ENCODE results near the gene MRPL53.
"Not testable (repeated sequence)": the region's sequence is repeated elsewhere in the genome, so short reads cannot be mapped to it uniquely, and the experiment has no call there.

The MRPL53 gene

DNA sequence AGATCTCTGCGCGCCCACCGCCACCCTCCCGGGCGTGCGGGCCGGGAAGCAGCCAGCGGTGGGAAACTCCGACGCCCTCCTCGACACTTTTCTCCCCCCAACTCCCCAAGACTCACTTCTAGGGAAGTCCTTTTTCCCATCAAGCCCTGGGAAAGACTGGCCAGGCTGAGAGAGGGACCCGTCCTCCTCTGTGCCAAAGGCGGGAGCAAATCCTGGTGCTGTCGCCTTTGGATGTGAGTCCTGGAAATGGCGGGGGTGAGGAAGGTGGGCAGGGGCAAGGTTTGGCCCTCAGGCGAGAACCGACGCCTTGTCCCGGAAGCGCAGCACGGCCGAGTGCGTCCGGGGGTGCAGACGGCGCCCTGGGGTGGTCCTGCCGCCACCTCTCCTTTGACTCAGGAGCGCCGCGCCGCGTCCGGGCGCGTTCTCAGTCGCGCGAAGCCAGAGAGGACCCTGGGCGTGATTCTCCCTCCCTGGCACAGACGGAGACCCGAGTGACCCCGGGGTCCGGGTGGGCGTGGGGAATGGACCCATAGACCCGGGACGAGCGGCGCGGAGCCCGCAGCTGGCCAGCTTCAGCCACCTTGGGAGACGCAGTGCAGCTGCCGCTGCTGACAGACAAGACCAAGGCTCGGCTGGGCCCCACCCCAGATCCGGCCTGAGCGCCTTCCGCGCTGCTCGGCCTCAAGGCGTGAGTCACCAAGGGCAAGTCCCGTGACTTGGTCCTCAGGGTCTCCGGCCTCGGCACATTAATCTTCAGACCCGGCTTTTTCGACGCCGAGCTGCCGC is 30.4 kb upstream of the MRPL53 start:
- peak; percentile 83 for DNase-seq (ENCODE audit: low read depth)

DNA sequence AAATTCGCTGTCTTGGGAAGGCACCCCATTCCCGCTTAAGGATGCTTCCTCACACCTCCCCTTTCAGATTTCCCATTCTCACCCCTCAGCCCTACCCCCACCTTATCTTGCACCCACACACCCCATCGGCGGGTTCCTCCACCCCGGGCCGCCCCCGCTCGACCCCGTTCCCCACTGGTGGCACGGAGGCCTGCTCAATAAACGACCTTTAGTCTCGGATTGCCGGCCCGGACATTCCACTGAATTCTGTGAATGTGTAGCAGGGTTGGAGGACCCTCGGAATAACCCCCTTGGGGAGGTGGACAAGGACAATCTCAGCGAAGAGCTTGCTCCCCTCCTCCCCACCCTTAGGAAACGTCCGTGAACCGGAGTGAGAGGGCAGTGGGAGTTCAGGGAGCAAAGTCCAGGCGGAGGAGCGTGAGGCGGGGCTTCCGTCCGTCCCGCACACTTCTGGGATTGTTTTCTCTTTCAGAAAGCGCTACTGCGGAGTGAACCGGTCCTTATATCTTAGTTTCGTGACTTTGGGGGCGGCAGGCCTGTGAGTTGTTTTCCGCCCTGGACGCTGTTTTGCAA is 29.8 kb upstream of the MRPL53 start:
- DNase-seq (ENCODE audit: low read depth): no peak

DNA sequence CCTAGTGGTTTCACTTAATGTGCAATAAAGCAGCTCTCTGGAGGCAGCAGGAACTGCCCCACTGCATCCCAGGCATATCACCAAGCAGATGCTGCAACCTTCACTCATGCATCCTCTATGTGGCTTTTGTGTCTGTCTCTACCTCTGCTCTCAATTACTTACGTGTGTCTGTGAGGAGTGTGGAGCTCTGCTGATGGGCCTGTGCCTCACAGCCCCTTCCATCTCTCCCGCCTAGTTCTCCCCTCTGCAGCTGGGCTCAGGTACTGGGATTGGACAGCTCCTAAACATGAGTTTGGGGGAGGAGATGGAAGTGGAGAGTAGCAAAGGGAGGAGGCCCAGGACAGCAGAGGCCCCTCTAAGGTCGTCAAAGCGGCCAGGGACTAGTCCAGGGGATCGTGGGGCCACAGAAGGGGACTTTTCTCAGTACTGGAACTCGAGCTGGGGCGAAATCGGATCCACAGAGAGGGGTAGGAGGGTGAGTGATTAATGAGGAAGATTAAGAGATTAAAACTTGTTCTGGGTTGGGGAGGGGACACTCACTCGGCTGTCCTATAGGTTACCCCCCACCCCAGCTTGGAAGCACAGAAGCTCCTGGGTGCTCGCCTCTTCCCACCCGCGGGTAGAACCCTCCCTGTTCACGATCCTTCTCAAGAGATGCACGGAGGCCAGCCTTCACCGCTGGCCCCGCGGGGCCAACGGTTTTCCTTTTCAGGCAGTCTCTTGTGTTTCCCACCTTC is 29.0 kb upstream of the MRPL53 start:
- no peak for DNase-seq (ENCODE audit: low read depth)

DNA sequence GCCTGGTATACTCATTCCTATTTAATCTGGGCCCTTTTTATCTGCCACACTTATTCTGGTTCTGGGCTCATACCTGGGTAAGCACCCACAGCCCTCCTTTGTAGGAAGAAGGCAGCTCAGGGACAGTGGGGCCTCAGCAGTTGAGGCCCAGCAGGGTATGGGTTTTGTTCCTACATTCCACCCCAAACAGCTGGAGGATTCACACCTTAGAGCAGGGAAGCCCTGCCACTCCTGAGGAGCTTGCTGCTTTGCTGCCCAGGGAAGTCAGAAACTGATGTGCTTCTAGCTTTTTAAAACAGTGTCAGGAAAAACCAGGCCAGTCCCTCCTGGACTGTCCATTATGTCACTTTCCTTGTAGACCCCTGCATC is 28.1 kb upstream of the MRPL53 start:
- DNase-seq (ENCODE audit: low read depth): no peak

DNA sequence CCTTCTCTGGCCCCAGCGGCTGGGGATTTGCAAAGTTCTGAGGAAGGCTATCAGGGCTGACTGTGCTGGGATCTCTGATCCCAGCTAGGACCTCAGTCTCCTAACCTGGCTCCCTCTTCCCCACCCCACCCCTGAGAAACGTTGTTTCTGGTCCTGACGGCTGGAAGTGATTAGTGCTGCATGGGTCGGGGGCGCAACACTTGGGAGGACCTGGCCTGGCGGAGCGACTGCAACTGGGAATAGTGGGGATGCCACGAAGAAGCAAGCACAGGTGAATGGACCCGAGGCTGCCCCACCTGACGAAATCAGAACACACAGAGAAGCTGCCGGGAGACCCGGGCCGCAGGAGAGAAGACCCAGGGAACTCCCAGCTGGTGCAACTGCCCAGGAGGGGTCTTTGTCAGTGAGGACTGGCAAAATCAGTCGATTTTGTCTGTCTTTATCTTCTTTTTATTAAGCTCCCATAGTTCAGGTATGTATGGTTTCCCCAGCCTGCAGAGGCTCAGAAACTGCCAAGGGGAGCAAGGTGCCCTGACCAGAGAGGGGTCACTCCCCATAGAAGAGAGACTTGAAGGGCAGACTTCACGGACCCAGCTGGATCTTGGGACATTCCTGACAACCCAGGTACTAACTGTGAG is 27.6 kb upstream of the MRPL53 start:
- no peak for DNase-seq (ENCODE audit: low read depth)

DNA sequence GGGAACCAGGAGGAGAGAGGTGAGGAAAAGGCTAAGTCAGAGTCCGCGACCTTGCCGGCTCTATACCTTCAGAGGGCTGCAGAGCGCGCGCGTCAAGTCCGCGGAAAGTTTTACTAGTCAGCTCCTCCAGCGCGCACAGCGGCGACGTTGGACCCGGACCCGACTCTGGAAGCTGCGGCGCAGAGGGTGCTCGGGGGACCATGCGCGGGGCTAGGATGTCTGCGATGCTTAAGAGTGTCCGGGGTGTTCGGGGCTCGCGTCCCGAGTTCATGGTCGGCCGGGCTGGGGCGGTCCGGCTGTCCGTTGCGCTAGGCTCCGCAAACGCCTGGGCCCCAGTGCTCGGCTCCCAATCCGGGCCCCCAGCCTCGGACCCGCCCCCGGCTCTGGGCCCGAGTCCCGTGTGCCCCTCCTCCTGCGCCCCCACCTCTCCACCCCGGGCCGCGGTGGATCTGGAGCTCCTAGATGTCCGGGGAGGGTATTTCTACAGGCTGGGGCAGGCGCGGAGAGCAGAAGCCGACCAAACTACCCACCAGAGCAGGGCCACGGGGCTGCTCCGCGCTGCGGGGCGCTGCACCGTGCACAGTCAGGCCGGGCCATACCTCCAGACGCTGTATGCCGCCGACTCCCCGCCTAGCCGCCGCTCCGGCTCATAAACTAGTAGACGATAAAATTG is 26.9 kb upstream of the MRPL53 start, which contains the start of gene LBX2:
Gene LBX2 (minus strand): TSS at position 337 of the 673 bp plus-strand sequence. CDS start 66 bp downstream, at position 271.
- DNase-seq (ENCODE audit: low read depth): peak; percentile 35

DNA sequence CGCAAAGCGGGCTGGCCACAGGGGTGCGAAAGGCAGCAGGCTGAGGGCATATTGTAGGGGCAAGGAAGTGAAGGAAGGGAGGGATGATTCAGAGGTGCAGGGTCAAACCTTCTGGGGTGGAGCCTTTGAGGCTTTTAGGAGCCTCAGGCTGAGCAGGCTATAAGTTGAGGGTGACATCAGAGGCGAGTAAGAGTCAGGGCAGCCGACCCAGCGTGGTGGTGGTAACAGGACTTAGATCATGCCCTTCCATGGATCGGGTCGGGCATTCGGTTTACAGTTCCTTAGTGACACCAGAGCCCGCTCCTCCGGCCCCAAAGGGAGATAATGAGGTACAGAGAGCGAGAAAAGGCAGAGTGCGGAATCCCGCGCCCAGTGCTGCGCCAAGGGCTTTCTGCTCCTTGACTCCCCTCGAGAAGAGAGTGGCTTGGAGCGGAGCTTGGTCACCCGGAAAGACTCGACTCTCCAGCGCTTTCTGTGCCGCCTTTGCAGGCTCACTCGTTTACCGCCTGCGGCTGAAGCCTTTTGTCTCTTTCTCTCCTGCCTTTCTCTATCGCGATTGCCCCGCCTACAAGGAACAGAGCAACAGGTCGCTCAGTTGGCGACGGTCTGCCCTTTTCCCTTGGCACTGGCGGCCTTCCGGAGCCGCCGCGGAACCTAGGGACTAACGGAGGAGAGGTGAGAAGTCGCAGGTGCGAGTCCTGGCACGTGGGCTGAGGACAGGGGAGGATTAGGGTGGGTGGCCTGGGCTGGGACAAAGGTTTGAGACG is 26.2 kb upstream of the MRPL53 start:
- peak; percentile 58 for DNase-seq (ENCODE audit: low read depth)

DNA sequence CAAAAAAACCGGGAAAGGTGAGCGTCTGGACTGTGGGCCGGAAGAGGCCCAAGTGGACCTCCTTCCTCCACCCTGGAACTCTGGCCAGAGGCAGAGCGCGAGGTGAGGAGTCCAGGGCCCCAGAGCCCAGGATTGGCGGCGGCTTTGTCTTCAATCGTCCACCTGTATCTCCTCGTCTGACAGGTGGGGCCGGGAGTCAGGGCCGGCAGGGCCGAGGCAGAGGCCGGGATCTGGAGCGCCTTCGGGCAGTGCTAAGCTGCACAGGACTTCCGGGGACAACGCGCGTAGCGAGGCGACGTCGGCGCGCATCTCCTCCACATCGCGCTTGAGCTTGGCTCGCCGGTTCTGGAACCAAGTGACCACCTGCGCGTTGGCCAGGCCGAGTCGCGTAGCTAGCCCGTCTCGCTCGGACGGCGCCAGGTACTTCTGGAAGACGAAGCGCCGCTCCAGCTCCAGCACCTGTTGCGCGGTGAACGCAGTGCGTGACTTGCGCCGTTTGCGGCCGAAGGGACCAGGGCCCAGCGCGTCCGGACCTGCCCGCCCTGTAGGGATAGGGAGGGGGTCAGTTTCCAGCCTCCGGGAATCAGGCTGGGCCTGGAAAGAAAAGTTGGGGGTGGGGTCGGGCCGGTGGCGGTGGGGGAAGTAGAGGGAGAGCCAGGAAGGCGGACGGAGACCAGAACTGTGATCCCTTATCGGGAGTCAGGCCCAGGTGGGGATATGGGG is 25.5 kb upstream of the MRPL53 start:
- no peak for DNase-seq (ENCODE audit: low read depth)

DNA sequence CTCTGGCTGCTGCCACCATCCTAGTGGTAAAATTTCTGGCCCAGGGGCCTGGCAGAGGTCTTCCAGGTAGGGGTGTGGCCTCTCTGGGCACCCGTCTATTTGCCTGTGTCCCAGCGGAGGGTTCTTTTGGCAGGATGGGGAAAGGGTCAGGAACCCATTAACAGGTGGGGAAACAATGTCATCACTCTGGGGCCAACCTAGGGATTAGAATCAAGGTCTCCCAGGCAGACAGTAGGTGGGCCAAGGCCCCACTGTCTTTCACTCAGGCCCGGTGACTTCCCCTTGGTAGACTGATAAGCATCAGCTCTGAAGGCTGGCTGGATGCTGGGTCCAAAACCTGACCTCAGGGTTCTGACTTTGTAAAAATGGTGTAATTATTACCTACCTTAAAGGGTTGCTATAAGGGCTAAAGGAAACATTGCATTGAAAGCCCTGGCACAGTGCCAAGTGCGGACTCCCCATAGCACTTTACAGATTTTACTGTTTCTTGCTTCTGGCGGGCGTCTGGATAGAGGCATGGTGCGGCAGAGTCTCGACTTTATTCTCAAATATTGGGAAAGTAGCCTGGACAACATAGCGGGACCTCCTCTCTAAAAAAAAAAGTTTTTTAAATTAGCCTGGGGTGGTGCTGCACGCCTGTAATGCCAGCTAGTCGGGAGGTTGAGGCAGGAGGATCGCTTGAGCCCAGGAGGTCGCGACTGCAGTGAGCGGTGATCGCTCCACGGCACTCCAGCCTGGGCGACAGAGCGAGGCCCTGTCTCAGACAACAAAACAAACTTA is 24.7 kb upstream of the MRPL53 start:
- no peak for DNase-seq (ENCODE audit: low read depth)

DNA sequence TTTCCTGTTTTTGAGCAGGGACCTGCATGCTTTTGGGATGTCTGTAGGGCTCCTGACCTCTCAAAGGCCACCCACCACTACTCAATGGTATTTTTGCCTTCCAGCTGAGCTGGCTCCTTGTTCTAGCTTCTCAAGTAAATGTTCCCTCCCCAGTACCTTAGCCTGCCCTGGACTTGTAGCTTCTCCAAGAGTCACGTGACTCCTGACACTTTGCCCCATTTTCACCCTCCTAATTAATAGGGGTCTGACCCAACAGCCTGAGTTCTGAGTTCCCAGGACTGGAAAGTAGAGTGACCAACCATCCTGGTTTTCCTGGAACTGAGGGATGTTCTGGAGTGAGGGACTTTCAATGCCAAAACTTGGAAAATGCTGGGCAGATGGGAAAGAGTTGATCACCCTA is 23.0 kb upstream of the MRPL53 start:
- DNase-seq (ENCODE audit: low read depth): no peak

DNA sequence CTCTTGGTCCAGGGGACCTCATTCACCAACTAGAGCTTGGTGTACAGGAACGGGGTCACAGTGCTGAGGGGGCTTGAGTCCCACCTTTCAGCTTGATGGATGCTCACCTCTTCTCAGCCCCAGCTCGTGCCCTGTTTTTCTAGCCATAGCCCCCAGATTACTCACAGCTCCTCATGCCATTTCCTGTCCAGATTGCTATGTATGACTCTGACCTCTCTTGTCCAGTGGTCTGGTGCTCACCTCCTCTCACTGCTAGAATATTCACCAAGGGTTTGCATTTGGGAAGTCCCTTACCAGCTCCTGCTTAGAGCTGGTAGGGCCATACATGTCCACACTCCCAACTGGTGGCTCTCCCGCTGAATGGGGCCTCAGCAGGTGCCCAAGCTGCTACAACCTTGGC is 21.1 kb upstream of the MRPL53 start:
- no peak for DNase-seq (ENCODE audit: low read depth)

DNA sequence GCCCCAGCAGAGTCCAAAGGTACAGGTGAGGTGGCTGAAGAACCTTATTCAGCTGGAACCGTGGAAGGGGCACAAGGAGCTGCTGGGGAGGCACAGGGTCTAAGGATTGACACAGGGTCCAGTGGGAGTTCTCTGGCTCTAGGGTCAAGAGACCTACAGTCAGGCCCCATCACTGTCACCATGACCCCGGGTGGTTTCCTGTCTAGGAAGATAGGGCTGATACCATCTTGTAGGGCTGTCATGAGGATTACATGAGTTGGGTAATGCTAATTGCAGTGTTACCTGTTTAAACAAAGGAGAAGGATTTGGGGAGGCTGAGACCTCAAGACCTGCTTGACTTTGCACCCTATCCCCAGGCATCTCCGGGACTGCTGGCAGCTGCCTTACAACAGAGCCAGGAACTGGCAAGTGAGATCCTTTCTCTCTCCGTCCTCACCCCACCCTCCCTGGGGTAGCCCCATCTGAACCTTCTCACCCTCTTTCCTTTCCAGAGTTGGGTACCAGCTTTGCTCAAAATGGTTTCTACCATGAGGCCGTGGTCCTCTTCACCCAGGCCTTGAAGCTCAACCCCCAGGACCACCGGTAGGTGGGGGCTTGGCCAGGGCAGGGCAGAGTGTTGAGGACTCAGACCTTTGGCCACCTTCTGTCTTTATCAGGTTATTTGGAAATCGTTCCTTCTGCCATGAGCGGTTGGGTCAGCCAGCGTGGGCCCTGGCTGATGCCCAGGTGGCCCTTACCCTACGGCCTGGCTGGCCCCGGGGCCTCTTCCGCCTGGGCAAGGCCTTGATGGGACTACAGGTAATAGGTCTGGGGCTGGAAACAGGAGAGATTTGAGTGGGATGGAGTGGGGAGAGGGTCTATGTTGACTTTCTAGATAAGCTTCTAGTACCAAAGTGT is 19.4 kb upstream of the MRPL53 start:
- no peak for DNase-seq (ENCODE audit: low read depth)

DNA sequence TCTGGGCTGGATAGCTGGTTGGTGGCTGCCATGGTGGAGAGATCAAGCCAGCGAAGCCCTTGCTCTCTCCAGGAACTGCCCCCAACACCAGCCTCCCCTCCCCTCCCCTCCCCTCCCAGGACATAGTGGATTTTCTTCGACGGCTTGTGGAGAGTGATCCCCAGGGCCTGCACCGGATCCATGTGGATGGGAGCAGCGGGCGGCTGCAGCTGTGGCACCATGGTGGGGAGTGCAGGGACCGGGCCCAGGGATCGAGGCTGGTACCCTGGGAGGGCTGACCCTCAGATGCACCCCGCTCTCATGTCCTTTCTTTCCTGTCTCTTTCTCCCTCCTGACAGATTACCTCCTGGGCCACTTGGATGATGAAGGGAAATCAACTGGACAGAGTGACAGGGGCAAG is 17.4 kb upstream of the MRPL53 start:
- DNase-seq (ENCODE audit: low read depth): no peak

DNA sequence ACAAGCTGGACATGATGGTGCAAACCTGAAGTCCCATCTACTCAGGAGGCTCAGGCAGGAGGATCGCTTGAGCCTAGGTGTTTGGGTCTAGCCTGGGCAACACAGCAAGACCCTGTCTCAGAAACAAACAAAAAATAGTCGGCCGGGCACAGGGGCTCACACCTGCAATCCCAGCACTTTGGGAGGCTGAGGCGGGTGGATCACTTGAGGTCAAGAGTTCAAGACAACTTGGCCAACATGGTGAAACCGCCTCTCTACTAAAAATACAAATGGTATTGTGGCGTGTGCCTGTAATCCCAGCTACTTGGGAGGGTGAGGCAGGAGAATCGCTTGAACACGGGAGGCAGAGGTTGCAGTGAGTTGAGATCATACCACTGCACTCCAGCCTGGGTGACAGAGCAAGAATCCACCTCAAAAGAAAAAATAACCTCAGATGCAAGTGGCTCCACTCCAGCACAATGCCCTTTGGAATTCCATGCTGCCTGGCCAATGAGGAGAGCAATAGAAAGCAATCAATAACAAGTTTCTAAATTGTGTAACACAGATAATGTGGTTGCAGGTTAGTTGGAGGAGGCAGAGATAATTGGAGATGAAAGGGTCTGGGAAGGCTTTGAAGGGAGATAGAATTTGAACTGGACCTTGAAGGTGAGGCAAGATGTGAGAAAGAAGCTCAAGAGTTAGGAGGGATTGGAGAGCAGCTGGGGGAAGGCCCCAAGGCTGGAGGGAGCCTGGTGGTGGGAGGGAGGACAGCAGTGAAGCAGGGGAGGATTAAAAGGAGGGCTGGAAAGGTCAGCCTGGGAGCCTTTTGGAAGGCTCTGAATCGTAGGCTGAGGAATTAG is 16.4 kb upstream of the MRPL53 start:
- no peak for DNase-seq (ENCODE audit: low read depth)

DNA sequence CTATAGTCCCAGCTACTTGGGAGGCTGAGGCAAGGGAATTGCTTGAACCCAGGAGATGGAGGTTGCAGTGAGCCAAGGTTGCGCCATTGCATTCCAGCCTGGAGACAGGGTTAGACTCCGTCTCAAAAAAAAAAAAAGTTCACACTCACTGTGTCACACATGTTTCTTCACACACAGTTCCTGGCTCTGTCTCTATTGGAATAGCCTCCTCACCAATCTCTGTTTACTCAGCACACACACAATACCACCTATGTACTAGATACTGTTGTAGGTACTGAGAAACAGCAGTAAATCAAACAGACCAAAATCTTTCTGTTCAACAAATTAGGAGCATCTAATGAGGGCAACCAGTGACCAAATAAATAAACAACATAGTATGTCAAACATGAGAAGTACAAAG is 13.7 kb upstream of the MRPL53 start:
- DNase-seq (ENCODE audit: low read depth): no peak

DNA sequence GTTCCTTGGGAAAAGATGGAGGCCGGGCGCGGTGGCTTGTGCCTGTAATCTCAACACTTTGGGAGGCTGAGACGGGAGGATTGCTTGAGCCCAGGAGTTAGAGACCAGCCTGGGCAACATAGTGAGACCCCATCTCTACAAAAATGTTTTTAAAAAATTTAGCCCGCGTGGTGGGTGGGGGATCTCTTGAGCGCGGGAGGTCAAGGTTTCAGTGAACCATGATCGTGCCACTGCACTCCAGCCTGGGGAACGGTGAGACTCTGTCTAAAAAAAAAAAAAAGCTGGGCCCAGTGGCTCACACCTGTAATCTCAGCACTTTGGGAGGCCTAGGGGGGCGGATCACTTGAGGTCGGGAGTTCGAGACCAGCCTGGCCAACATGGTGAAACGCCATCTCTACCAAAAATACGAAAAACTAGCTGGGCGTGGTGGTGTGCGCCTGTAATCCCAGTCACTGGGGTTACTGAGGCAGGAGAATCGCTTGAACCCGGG is 11.2 kb upstream of the MRPL53 start:
- DNase-seq (ENCODE audit: low read depth): not testable (repeated sequence)

DNA sequence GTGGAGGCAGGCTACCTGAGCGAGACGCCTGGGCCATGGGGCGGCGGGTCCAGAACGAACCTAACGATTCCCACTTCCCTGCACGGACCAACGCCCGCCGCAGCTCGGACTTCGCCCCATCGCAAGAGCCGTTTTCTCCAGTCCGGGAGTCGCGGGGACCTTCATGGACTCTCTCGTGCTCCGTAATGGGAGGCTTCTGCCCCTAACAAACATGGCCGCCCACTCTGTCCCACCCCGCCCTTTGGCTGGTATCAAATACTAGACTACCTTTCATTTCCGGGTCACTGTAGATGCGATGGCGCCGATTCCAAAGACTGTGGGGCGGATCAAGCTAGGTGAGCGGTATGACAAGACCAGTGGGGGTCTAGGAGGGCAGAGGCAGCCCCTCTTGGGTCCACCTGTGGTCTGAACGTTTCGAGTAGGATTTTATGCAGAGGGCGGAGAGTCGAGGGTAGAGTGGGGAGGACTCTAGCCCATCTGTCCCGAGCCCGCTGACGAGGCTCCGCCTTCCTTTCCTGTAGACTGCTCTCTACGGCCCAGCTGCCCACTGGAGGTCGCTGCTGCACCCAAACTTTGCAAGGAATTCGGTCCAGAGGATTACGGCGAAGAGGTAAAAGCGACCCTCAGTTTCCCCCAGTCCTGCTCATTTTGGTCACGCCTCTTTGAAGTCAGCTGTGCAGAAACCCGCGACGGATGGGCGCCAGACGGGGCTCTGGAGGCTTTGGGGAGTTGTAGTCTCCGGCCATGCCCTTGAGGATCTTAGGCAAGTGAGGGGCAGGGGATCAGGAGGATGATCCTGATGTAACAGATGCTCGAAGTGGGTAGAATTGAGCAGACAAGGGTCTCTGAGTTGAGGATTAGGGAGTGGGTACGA is 10.6 kb upstream of the MRPL53 start, which contains the start of the genes CCDC142 and TTC31:
Gene CCDC142 (minus strand): TSS at position 198 of the 874 bp plus-strand sequence. CDS start 161 bp downstream, at position 37.
Gene TTC31 (plus strand): TSS at position 281 of the 874 bp plus-strand sequence. CDS start 15 bp downstream, at position 296.
- DNase-seq (ENCODE audit: low read depth): peak; percentile 97

All from EH (cell line).